ENCODE results near the gene STX4.

GRCh38 chr16:31000671-31001382 is 32.5 kb upstream of the STX4 start:
- no peak for TF ChIP-seq CTCF (conservative IDR thresholded peaks at IDR 0.05)
- no peak for TF ChIP-seq EZH2 (IDR thresholded peaks at IDR 0.05; ENCODE audit: low read depth)
